ENCODE measurements around the gene INSRR.

Gene INSRR

GRCh38 chr1:156848461-156849150, 10.3 kb downstream of the INSRR start:
- DNase-seq: peak; percentile 90

GRCh38 chr1:156847591-156848460, 11.1 kb downstream of the INSRR start:
- DNase-seq: no peak

GRCh38 chr1:156846643-156847042, 12.3 kb downstream of the INSRR start:
- no peak for DNase-seq

GRCh38 chr1:156845953-156846545, 12.9 kb downstream of the INSRR start:
- DNase-seq: no peak

GRCh38 chr1:156845055-156845952, 13.6 kb downstream of the INSRR start:
- no peak for DNase-seq

GRCh38 chr1:156844638-156845037, 14.3 kb downstream of the INSRR start:
- DNase-seq: no peak

GRCh38 chr1:156844102-156844501, 14.8 kb downstream of the INSRR start:
- no peak for DNase-seq

- no peak for DNase-seq
Observed at GRCh38 chr1:156842618-156843300, 16.2 kb downstream of the INSRR start.

- DNase-seq: no peak
Observed at GRCh38 chr1:156841295-156841855, 17.5 kb downstream of the INSRR start.

- DNase-seq: no peak
Observed at GRCh38 chr1:156840898-156841279, 18.0 kb downstream of the INSRR start.

- no peak for DNase-seq
Observed at GRCh38 chr1:156840186-156840897, 18.6 kb downstream of the INSRR start.

- DNase-seq: no peak
Observed at GRCh38 chr1:156839426-156840109, 19.3 kb downstream of the INSRR start.

- DNase-seq: no peak
Observed at GRCh38 chr1:156838972-156839371, 19.9 kb downstream of the INSRR start.

GRCh38 chr1:156836892-156837291, 22.0 kb downstream of the INSRR start:
- DNase-seq: no peak

GRCh38 chr1:156836041-156836654, 22.8 kb downstream of the INSRR start:
- DNase-seq: no peak

GRCh38 chr1:156834322-156834721, 24.6 kb downstream of the INSRR start:
- DNase-seq: no peak

- DNase-seq: no peak
Observed at GRCh38 chr1:156833603-156834002, 25.3 kb downstream of the INSRR start.

- DNase-seq: no peak
Observed at GRCh38 chr1:156832434-156832833, 26.5 kb downstream of the INSRR start.

- no peak for DNase-seq
Observed at GRCh38 chr1:156828400-156829124, 30.4 kb downstream of the INSRR start.
